ENCODE measurements around the gene ERC2.

ERC2 gene

DNA sequence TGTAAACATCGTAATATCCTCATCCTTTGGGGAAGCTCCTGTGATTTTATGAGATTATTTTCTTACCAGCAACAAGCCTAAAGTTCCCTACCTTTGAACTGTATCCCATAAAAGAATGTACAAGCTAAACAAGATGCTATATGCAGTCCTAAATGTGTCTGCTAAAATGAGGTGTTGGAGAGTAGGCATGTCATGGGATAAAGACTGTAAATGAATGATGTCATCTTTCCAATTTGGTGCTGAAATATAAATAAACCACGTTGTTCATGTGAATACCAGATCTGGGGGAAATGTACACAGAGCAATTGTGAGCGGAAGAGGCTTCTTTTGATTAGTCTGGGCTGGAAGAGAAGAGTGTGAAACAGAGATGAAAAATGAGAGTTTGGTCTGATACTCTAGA lies 766.3 kb downstream of the ERC2 start:
- H3K9ac ChIP-seq (ENCODE audit: low read length): no peak overlapping the region
- no peaks in the 10 kb centered on the region for H3K9me3 ChIP-seq (ENCODE audit: control insufficient read depth, low read length)
- no peaks in the 10 kb centered on the region for H3K4me1 ChIP-seq (ENCODE audit: control insufficient read depth, insufficient read depth, low read length)
- H3K4me3 ChIP-seq (ENCODE audit: low read length): no peak overlapping the region
- DNase-seq (ENCODE audit: low read depth): no peak
- no peaks in the 10 kb centered on the region for H3K36me3 ChIP-seq (ENCODE audit: control insufficient read depth, insufficient read depth, low read length, severe bottlenecking)
- H3K27me3 ChIP-seq (replicated peaks; ENCODE audit: control insufficient read depth, insufficient read depth, low read length): peaks cover 41% of the 10 kb centered on the region

DNA sequence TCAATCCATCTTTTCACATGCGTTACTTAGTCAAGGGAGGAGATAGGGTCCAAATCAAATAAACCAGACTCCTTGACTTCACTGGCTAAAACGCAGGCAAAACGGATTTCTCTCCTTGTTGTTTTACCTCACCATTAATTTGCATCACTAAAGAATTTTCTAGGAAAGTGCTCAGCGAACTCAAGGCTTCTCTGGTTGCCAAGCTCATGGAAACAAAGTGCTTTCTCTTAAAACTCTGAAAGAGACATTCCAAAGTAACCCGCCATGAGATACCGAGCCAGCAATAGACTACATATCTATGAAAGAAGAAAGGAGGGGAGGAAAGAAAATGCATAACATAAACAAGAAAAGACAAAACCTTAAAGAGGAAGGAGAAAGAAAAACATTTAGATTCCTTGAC lies 769.4 kb downstream of the ERC2 start:
- no peaks in the 10 kb centered on the region for H3K36me3 ChIP-seq (ENCODE audit: control insufficient read depth, insufficient read depth, low read length, severe bottlenecking)
- H3K27me3 ChIP-seq (replicated peaks; ENCODE audit: control insufficient read depth, insufficient read depth, low read length): peaks cover 53% of the 10 kb centered on the region
- H3K9me3 ChIP-seq (ENCODE audit: control insufficient read depth, low read length): no peaks in the 10 kb centered on the region
- no peak overlapping the region for H3K9ac ChIP-seq (ENCODE audit: low read length)
- DNase-seq (ENCODE audit: low read depth): no peak
- H3K4me1 ChIP-seq (ENCODE audit: control insufficient read depth, insufficient read depth, low read length): peaks cover 3% of the 10 kb centered on the region
- no peak overlapping the region for H3K4me3 ChIP-seq (ENCODE audit: low read length)

DNA sequence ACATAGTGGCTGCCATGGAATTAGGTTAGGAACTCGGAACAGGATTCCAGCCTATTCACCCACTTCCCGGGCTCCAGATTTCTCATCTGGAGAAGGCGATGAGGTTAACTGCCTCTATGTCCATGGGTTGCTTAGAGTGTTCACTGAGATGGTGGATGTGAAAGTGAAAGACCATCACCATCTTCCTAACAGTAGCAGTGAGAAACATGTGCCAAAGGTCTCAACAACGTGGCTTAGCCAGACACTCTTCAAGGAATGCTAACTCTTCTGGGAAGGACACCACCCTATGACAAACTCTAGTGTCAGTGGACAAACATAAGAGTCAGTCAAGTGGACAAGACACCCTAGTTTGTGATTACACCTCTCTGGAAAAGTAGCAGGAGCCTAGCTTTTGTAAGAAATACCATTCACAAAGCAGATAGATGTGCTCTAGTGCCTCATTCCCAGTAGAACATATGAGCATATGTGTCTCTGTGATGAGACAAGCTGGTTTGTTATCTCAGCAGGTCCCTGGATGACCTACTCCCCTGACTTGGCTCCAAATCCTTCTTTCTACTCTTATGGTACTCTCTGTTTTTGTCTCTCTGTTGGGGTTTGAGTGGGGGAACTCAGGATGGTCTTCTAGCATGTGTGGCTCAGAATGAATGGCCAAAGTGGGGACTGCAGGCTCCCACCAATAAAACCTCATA lies 770.9 kb downstream of the ERC2 start:
- Histone ChIP-seq H3K36me3 (ENCODE audit: control insufficient read depth, insufficient read depth, low read length, severe bottlenecking) (no peaks in the 10 kb centered on the region), H3K9me3 (ENCODE audit: control insufficient read depth, low read length) (no peaks in the 10 kb centered on the region), H3K4me3 (ENCODE audit: low read length) (no peak overlapping the region), H3K27me3 (replicated peaks; ENCODE audit: control insufficient read depth, insufficient read depth, low read length) (peaks cover 47% of the 10 kb centered on the region), H3K4me1 (ENCODE audit: control insufficient read depth, insufficient read depth, low read length) (peaks cover 9% of the 10 kb centered on the region), H3K9ac (ENCODE audit: low read length) (no peak overlapping the region)
- DNase-seq (ENCODE audit: low read depth): no peak

GRCh38 chr3:55692957-55693558 lies 775.2 kb downstream of the ERC2 start:
- peak; percentile 47 for DNase-seq (ENCODE audit: low read depth)
- no peaks in the 10 kb centered on the region for H3K36me3 ChIP-seq (ENCODE audit: control insufficient read depth, insufficient read depth, low read length, severe bottlenecking)
- H3K27me3 ChIP-seq (replicated peaks; ENCODE audit: control insufficient read depth, insufficient read depth, low read length): peaks cover 44% of the 10 kb centered on the region

DNA sequence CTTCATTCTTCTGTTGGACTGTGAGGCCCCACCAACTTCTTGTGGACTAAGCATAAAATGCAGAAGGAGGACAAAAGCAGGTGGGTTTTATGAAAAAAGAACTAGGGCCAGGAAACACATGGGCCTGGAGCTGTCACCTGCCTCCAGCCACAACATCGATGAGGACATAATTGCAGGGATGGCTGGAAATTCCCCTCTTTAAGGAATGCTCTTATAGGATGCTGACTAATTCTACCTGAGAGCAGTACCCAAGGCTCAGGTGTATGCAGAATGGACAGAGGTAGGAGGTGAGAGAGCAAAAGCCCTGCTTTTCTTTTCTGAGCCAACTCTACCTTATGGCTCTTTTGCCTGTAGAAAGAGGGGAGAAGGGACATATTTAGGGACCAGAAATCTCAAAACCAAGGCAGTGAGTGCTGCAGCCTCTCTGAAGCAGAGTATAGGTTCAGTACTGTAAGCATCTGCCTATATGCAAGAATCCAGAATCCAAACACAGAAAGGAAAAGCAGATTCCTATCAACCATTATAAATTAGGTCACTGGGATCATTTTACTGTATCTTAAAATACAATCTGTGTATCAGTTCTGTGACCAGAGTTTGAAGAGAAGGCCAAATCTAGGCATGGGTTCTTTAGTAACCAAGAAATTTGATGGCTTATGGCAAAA lies 775.8 kb downstream of the ERC2 start:
- H3K9ac ChIP-seq (ENCODE audit: low read length): no peak overlapping the region
- no peaks in the 10 kb centered on the region for H3K9me3 ChIP-seq (ENCODE audit: control insufficient read depth, low read length)
- H3K36me3 ChIP-seq (ENCODE audit: control insufficient read depth, insufficient read depth, low read length, severe bottlenecking): no peaks in the 10 kb centered on the region
- DNase-seq (ENCODE audit: low read depth): no peak
- H3K4me3 ChIP-seq (ENCODE audit: low read length): no peak overlapping the region
- peaks cover 16% of the 10 kb centered on the region for H3K4me1 ChIP-seq (ENCODE audit: control insufficient read depth, insufficient read depth, low read length)
- H3K27me3 ChIP-seq (replicated peaks; ENCODE audit: control insufficient read depth, insufficient read depth, low read length): peaks cover 43% of the 10 kb centered on the region

More at GRCh38 chr3:55692957-55693558, 775.2 kb downstream of the ERC2 start:
- peaks cover 16% of the 10 kb centered on the region for H3K4me1 ChIP-seq (ENCODE audit: control insufficient read depth, insufficient read depth, low read length)
- no peak overlapping the region for H3K4me3 ChIP-seq (ENCODE audit: low read length)
- no peak overlapping the region for H3K9ac ChIP-seq (ENCODE audit: low read length)
- no peaks in the 10 kb centered on the region for H3K9me3 ChIP-seq (ENCODE audit: control insufficient read depth, low read length)

- Histone ChIP-seq H3K4me1 (ENCODE audit: control insufficient read depth, insufficient read depth, low read length) (peaks cover 23% of the 10 kb centered on the region), H3K36me3 (ENCODE audit: control insufficient read depth, insufficient read depth, low read length, severe bottlenecking) (no peaks in the 10 kb centered on the region), H3K9ac (ENCODE audit: low read length) (no peak overlapping the region), H3K4me3 (ENCODE audit: low read length) (no peak overlapping the region), H3K27me3 (replicated peaks; ENCODE audit: control insufficient read depth, insufficient read depth, low read length) (peaks cover 42% of the 10 kb centered on the region), H3K9me3 (ENCODE audit: control insufficient read depth, low read length) (no peaks in the 10 kb centered on the region)
- DNase-seq (ENCODE audit: low read depth): peak; percentile 15
These were observed 777.1 kb downstream of the ERC2 start for GRCh38 chr3:55691141-55691540.

GRCh38 chr3:55690726-55691125 lies 777.5 kb downstream of the ERC2 start:
- Histone ChIP-seq H3K4me1 (ENCODE audit: control insufficient read depth, insufficient read depth, low read length) (peaks cover 24% of the 10 kb centered on the region), H3K4me3 (ENCODE audit: low read length) (no peak overlapping the region), H3K9ac (ENCODE audit: low read length) (no peak overlapping the region), H3K27me3 (replicated peaks; ENCODE audit: control insufficient read depth, insufficient read depth, low read length) (peaks cover 40% of the 10 kb centered on the region), H3K9me3 (ENCODE audit: control insufficient read depth, low read length) (no peaks in the 10 kb centered on the region), H3K36me3 (ENCODE audit: control insufficient read depth, insufficient read depth, low read length, severe bottlenecking) (no peaks in the 10 kb centered on the region)
- no peak for DNase-seq (ENCODE audit: low read depth)

DNA sequence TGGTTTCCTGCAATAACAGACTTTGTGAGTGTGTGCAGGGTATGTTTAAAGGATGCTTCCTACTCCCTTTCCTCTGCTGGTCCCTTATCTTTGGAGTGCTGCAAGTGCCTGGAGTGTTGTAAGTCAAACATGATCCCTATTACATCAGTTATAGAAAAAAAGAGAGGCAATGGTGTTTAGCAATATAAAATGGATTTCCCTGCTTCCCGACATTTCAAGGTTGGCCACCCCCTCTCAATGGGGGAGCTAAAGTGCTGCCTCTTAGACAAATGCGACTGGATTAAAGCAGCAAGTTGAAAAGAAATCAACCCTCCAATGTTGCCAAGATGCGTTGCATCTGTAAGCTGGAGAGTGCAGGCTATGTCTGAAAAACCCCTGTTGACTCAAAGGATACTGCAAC lies 778.1 kb downstream of the ERC2 start:
- peaks cover 20% of the 10 kb centered on the region for H3K4me1 ChIP-seq (ENCODE audit: control insufficient read depth, insufficient read depth, low read length)
- DNase-seq (ENCODE audit: low read depth): no peak

GRCh38 chr3:55688154-55688553 lies 780.1 kb downstream of the ERC2 start:
- Histone ChIP-seq H3K36me3 (ENCODE audit: control insufficient read depth, insufficient read depth, low read length, severe bottlenecking) (no peaks in the 10 kb centered on the region), H3K9me3 (ENCODE audit: control insufficient read depth, low read length) (no peaks in the 10 kb centered on the region), H3K4me1 (ENCODE audit: control insufficient read depth, insufficient read depth, low read length) (peaks cover 20% of the 10 kb centered on the region), H3K27me3 (replicated peaks; ENCODE audit: control insufficient read depth, insufficient read depth, low read length) (peaks cover 28% of the 10 kb centered on the region), H3K9ac (ENCODE audit: low read length) (no peak overlapping the region), H3K4me3 (ENCODE audit: low read length) (no peak overlapping the region)
- no peak for DNase-seq (ENCODE audit: low read depth)

More for the DNA sequence above, 778.1 kb downstream of the ERC2 start:
- Histone ChIP-seq H3K27me3 (replicated peaks; ENCODE audit: control insufficient read depth, insufficient read depth, low read length) (peaks cover 34% of the 10 kb centered on the region), H3K9ac (ENCODE audit: low read length) (no peak overlapping the region), H3K4me3 (ENCODE audit: low read length) (no peak overlapping the region), H3K9me3 (ENCODE audit: control insufficient read depth, low read length) (no peaks in the 10 kb centered on the region), H3K36me3 (ENCODE audit: control insufficient read depth, insufficient read depth, low read length, severe bottlenecking) (no peaks in the 10 kb centered on the region)

GRCh38 chr3:55687526-55687925 lies 780.7 kb downstream of the ERC2 start:
- Histone ChIP-seq H3K4me3 (ENCODE audit: low read length) (no peak overlapping the region), H3K36me3 (ENCODE audit: control insufficient read depth, insufficient read depth, low read length, severe bottlenecking) (no peaks in the 10 kb centered on the region), H3K9ac (ENCODE audit: low read length) (no peak overlapping the region), H3K27me3 (replicated peaks; ENCODE audit: control insufficient read depth, insufficient read depth, low read length) (peaks cover 28% of the 10 kb centered on the region), H3K9me3 (ENCODE audit: control insufficient read depth, low read length) (no peaks in the 10 kb centered on the region), H3K4me1 (ENCODE audit: control insufficient read depth, insufficient read depth, low read length) (peaks cover 14% of the 10 kb centered on the region)
- no peak for DNase-seq (ENCODE audit: low read depth)

DNA sequence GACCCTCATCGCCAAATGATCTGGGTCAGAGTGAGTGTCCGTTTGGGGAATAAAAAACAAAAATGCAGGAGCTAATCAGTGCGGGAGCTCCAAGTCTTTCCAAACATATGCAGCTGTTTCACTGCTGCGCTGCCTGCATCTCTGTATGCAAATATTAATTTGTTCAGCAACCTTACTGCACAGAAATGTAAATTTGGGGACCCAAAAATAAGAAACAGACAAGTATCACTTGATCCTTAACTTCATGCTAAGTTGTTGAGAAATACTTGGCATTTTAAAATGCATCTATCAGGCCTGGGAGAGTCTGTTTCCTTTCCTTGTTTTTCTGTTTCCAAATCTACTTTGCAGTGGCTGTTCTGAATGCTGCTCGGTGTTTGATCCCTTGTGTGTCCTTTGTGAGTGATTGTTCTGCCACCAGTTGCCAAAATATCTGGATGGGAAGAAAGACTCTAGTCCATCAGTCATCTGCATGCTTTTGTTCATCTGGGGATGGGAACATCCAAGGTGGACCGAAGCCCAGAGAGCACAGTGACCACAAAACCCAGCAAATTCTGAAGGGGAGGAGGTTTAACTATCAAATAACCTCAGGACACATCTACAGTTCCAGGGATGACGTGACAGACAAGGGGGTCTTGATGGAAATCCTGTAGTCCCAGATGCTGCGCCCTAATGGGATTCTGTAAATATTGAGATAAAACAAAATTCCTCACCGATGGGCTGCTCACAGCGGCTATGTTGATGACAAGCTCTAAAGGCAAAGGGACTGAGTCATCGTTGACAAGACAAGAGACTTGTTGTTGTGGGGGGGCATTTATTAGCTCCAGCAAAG lies 781.6 kb downstream of the ERC2 start:
- H3K4me1 ChIP-seq (ENCODE audit: control insufficient read depth, insufficient read depth, low read length): peaks cover 14% of the 10 kb centered on the region
- H3K4me3 ChIP-seq (ENCODE audit: low read length): no peak overlapping the region
- no peak overlapping the region for H3K9ac ChIP-seq (ENCODE audit: low read length)
- peak; percentile 30 for DNase-seq (ENCODE audit: low read depth)
- no peaks in the 10 kb centered on the region for H3K36me3 ChIP-seq (ENCODE audit: control insufficient read depth, insufficient read depth, low read length, severe bottlenecking)
- H3K9me3 ChIP-seq (ENCODE audit: control insufficient read depth, low read length): no peaks in the 10 kb centered on the region
- H3K27me3 ChIP-seq (replicated peaks; ENCODE audit: control insufficient read depth, insufficient read depth, low read length): peaks cover 28% of the 10 kb centered on the region

All from adipocyte (in vitro differentiated cells).